Upper lobe of left lung (tissue), 4 donors: Measurements from ENCODE around the gene PRND.

Experiments used
- EP300 ChIP-seq, 4 donors: sonication (generic); formaldehyde crosslinking; IDR thresholded peaks; one replicate each; pipeline ENCODE4 v1.5.1; 2017; ENCODE audit warnings: antibody characterized with exemption in 4 of 4, control low read depth in 2 of 4
- POLR2A ChIP-seq, 4 donors: fragments of 450-650 bp; IDR thresholded peaks; one replicate each; pipeline ENCODE4 v1.5.1; 2016 to 2017; ENCODE audit warnings: antibody characterized with exemption in 4 of 4, mild to moderate bottlenecking in 2 of 4
- POLR2AphosphoS5 ChIP-seq, 2 donors: sonication (generic); formaldehyde crosslinking; IDR thresholded peaks; one replicate each; pipeline ENCODE4 v1.5.1; 2017; ENCODE audit warnings: antibody characterized with exemption in 2 of 2
- TF ChIP-seq, protein P1 (sequence below), 6 experiments: fragments of 450-650 bp in 4 of 6; fragments of 200-600 bp in 2 of 6; sonication (generic) in 2 of 6; IDR thresholded peaks; one replicate each; pipeline ENCODE4 v1.5.1; 2016 to 2019; ENCODE audit warnings: antibody characterized with exemption in 6 of 6

DNA sequence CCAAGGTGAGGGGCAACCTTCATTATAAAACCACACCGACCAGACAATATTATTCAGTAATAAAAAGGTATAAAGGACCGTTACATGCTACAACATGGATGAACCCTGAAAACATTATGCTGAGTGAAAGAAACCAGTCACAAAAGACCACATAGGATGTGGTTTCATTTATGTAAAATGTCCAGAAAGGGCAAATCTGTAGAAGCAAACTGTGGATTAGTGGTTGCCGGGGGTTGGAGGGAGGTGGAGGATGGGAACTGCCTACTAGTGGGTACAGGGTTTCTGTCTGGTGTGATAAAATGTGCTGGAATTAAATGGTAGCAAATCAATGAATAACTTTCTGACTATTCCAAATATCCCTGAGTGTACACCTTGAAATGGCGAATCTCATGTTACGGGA, 10.2 kb upstream of the PRND start:
- TF ChIP-seq POLR2AphosphoS5 (IDR thresholded peaks at IDR 0.05), result no peak
- TF ChIP-seq, protein P1, sequence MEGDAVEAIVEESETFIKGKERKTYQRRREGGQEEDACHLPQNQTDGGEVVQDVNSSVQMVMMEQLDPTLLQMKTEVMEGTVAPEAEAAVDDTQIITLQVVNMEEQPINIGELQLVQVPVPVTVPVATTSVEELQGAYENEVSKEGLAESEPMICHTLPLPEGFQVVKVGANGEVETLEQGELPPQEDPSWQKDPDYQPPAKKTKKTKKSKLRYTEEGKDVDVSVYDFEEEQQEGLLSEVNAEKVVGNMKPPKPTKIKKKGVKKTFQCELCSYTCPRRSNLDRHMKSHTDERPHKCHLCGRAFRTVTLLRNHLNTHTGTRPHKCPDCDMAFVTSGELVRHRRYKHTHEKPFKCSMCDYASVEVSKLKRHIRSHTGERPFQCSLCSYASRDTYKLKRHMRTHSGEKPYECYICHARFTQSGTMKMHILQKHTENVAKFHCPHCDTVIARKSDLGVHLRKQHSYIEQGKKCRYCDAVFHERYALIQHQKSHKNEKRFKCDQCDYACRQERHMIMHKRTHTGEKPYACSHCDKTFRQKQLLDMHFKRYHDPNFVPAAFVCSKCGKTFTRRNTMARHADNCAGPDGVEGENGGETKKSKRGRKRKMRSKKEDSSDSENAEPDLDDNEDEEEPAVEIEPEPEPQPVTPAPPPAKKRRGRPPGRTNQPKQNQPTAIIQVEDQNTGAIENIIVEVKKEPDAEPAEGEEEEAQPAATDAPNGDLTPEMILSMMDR (IDR thresholded peaks at IDR 0.05), result no peak
- TF ChIP-seq POLR2A (IDR thresholded peaks at IDR 0.05), result no peak
- no peak for TF ChIP-seq EP300 (IDR thresholded peaks at IDR 0.05)
